Karpas-422 (cell line): ENCODE data around the gene DISC1. TPM values are rescaled to one million over a fixed set of nuclear protein-coding genes. Genes with fewer than 3 reads are reported as not detected.

Experiments used
- DNase-seq: peaks from one replicate; pipeline ENCODE4 v3.0.0-alpha.2; 2015
- H2AFZ ChIP-seq: fragments of 200-600 bp; sonication (generic); 2 replicates; pipeline ENCODE4 v1.6.1; 2014; ENCODE audit warnings: antibody characterized with exemption, low read length, mixed read lengths
- H3K27ac ChIP-seq: fragments of 200-600 bp; sonication (generic); 2 replicates; pipeline ENCODE4 v1.5.1; 2014; ENCODE audit warnings: mild to moderate bottlenecking, low read length, moderate library complexity
- H3K27me3 ChIP-seq: fragments of 200-600 bp; sonication (generic); 2 replicates; pipeline ENCODE4 v1.6.1; 2014; ENCODE audit warnings: low read length, mixed read lengths
- H3K36me3 ChIP-seq: fragments of 200-600 bp; sonication (generic); 2 replicates; pipeline ENCODE4 v1.6.1; 2014; ENCODE audit warnings: low read length, mixed read lengths; ENCODE audit not compliant: insufficient read depth
- H3K4me1 ChIP-seq: fragments of 200-600 bp; sonication (generic); 2 replicates; pipeline ENCODE4 v1.6.1; 2014; ENCODE audit warnings: mild to moderate bottlenecking, low read length, mixed read lengths
- H3K4me2 ChIP-seq: fragments of 200-600 bp; sonication (generic); 2 replicates; pipeline ENCODE4 v1.6.1; 2014; ENCODE audit warnings: low read length, low read depth, mild to moderate bottlenecking; ENCODE audit not compliant: poor library complexity, severe bottlenecking
- H3K4me3 ChIP-seq: fragments of 200-600 bp; sonication (generic); 2 replicates; pipeline ENCODE4 v1.5.1; 2014; ENCODE audit warnings: mild to moderate bottlenecking, antibody characterized with exemption, low read length, mixed read lengths
- H3K79me2 ChIP-seq: fragments of 200-600 bp; sonication (generic); 2 replicates; pipeline ENCODE4 v1.6.1; 2014; ENCODE audit warnings: mild to moderate bottlenecking, low read length, mixed read lengths
- H3K9ac ChIP-seq: fragments of 200-600 bp; sonication (generic); 2 replicates; pipeline ENCODE4 v1.6.0; 2014; ENCODE audit warnings: low read length
- H3K9me2 ChIP-seq: fragments of 200-600 bp; sonication (generic), shearing (Covaris generic); replicated peaks from 2 replicates; pipeline ENCODE4 v1.6.0; 2014; ENCODE audit warnings: mild to moderate bottlenecking, low read length, moderate library complexity; ENCODE audit not compliant: insufficient read depth
- H3K9me3 ChIP-seq: fragments of 300-700, 200-600 bp; sonication (generic); 2 replicates; pipeline ENCODE4 v1.6.1; 2014; ENCODE audit warnings: low read length, mixed read lengths
- H4K20me1 ChIP-seq: fragments of 200-600 bp; sonication (generic); 2 replicates; pipeline ENCODE4 v1.6.1; 2014; ENCODE audit warnings: mild to moderate bottlenecking, antibody characterized with exemption, low read length, low read depth; ENCODE audit not compliant: insufficient read depth
- total RNA-seq: library from RNA; depleted of rRNA; stranded (reverse); fragments of >200 nt; shearing (Covaris generic); gene quantifications from 2 replicates; pipeline ENCODE4 v1.2.3, GENCODE V29; 2014; ENCODE audit warnings: low replicate concordance

The DISC1 gene
- total RNA-seq, 1 experiment from 2014 or later = 6.4 TPM

DNA sequence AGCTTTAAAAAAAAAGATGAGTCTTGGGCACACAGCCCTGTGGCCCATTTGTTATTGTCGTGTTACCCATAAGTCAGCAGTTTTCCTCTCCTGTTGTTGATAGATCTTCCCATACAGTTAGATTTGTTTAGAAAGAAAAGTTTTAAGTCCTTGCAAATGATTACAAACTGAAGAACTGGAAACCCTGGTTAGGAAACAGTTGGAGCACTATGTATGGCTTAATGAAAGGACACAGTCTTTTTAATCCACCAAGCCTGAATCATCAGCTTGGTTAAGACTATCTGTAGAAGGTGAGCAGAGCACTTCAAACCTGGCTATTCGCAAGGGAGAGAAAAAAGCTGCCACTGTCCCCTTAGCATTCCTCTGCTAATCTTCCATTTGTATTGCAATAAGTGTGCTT lies 241.0 kb downstream of the DISC1 start:
- H3K4me3 ChIP-seq = no peak overlapping the region
- no peaks in the 10 kb centered on the region for H4K20me1 ChIP-seq
- no peak overlapping the region for H3K4me2 ChIP-seq
- H3K36me3 ChIP-seq = no peaks in the 10 kb centered on the region
- H3K9ac ChIP-seq = no peak overlapping the region
- no peak overlapping the region for H3K27ac ChIP-seq
- H3K4me1 ChIP-seq = peaks cover 4% of the 10 kb centered on the region; the same call in 1 of the 2 replicates
- H3K79me2 ChIP-seq = no peaks in the 10 kb centered on the region
- H3K9me2 ChIP-seq = no peaks in the 10 kb centered on the region
- H3K27me3 ChIP-seq = no peaks in the 10 kb centered on the region
- no peak overlapping the region for H2AFZ ChIP-seq
- no peak for DNase-seq
- no peaks in the 10 kb centered on the region for H3K9me3 ChIP-seq

DNA sequence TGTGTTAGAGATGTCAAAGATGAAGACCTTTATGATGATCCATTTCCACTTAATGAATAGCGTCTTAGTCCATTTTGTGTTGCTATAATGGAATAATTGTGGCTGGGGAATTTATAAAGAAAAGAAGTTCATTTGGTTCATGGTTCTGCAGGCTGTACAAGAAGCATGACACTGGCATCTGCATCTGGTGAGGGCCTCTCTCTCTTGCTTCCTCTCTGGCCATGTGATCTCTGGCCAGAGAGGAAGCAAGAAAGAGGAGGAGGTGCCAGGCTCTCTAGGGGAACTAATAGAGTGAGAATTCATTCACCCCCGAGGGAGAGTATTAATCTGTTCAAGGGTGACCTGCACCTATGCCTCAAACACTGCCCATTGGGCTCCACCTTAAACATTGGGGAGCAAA lies 242.8 kb downstream of the DISC1 start:
- H4K20me1 ChIP-seq = no peaks in the 10 kb centered on the region
- DNase-seq = peak; percentile 50
- no peak overlapping the region for H2AFZ ChIP-seq
- no peaks in the 10 kb centered on the region for H3K79me2 ChIP-seq
- H3K9ac ChIP-seq = no peak overlapping the region
- no peaks in the 10 kb centered on the region for H3K9me3 ChIP-seq
- H3K9me2 ChIP-seq = no peaks in the 10 kb centered on the region
- H3K4me1 ChIP-seq = peaks cover 4% of the 10 kb centered on the region; the same call in 1 of the 2 replicates
- H3K27me3 ChIP-seq = no peaks in the 10 kb centered on the region
- H3K36me3 ChIP-seq = no peaks in the 10 kb centered on the region
- H3K4me3 ChIP-seq = no peak overlapping the region
- H3K27ac ChIP-seq = no peak overlapping the region
- no peak overlapping the region for H3K4me2 ChIP-seq

DNA sequence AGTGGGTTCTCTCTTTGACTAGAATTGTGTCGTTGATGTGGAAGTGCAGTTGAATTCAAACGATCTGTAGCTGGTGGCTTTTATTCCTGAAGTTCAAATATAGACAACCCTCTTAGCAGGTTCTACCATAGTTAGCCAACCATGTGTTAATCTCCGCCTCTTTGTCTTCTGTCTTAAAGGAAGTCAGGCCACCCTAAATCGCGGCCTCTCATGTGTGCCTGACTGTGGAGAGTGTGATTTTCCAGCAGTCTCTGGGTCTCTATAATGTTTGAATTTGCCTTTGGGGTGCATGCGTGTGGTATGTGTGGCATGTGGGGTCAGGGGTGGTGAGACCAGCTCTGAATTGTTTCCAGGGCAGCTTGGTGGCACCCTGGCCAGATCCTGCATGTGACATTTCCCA lies 244.9 kb downstream of the DISC1 start:
- Histone ChIP-seq H3K9me3 (no peaks in the 10 kb centered on the region), H2AFZ (no peak overlapping the region), H3K4me3 (no peak overlapping the region), H3K79me2 (no peaks in the 10 kb centered on the region), H3K36me3 (no peaks in the 10 kb centered on the region; the same call in 1 of the 2 replicates), H4K20me1 (no peaks in the 10 kb centered on the region), H3K27me3 (no peaks in the 10 kb centered on the region), H3K4me1 (peaks cover 4% of the 10 kb centered on the region; the same call in 1 of the 2 replicates), H3K27ac (no peak overlapping the region), H3K4me2 (no peak overlapping the region), H3K9me2 (no peaks in the 10 kb centered on the region), H3K9ac (no peak overlapping the region)
- no peak for DNase-seq

DNA sequence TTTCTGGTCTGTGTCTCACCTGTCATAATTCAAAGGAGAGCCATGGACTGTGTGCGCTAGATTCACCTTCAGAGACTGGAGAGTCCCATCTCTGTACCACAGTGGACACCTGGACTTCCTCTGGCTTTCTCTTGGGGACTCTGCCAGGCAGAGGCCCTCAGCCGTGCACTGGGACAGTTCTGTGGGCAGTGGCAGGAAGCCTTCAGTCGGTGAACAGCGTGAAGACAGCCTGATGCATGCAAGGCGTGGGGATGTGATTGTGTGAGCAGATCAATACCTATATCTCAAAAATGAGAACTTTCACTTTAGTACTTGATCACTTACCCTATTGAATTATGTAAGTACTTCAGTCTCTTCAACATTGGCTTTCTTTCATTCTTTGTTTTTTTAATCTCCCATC lies 245.3 kb downstream of the DISC1 start:
- no peaks in the 10 kb centered on the region for H3K9me2 ChIP-seq
- no peaks in the 10 kb centered on the region for H3K79me2 ChIP-seq
- H3K27me3 ChIP-seq = no peaks in the 10 kb centered on the region
- no peak overlapping the region for H2AFZ ChIP-seq
- H3K4me3 ChIP-seq = no peak overlapping the region
- no peaks in the 10 kb centered on the region for H3K9me3 ChIP-seq
- no peak for DNase-seq
- no peak overlapping the region for H3K4me2 ChIP-seq
- H4K20me1 ChIP-seq = no peaks in the 10 kb centered on the region
- no peak overlapping the region for H3K9ac ChIP-seq
- no peaks in the 10 kb centered on the region; the same call in 1 of the 2 replicates for H3K36me3 ChIP-seq
- no peak overlapping the region for H3K27ac ChIP-seq
- H3K4me1 ChIP-seq = peaks cover 4% of the 10 kb centered on the region; the same call in 1 of the 2 replicates

- H3K9me2 ChIP-seq = no peaks in the 10 kb centered on the region
- H2AFZ ChIP-seq = no peak overlapping the region
These were observed 245.9 kb downstream of the DISC1 start for GRCh38 chr1:231872461-231872910.

DNA sequence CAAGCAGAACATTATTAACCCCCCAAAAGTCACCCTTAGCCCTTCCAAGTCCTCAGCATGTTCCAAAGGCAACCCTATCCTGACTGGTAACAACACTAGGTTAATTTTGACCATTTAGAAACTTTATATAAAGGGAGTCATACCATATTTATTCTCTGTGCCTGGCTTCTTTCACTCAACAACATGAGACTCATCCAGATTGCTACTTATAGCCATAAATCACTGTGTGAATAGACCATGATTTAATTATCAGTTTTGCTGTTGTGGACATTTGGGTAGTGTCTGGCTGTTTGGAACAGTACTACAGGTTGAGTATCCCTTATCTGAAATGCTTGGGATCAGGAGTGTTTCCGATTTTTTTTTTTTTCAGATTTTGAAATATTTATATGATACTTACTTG lies 252.1 kb downstream of the DISC1 start:
- no peak for DNase-seq
- peaks cover 10% of the 10 kb centered on the region for H3K4me1 ChIP-seq
- H3K4me2 ChIP-seq = no peak overlapping the region
- H3K9ac ChIP-seq = no peak overlapping the region
- no peak overlapping the region for H2AFZ ChIP-seq
- H3K4me3 ChIP-seq = no peak overlapping the region
- H3K27me3 ChIP-seq = no peaks in the 10 kb centered on the region
- H3K9me3 ChIP-seq = no peaks in the 10 kb centered on the region
- H3K79me2 ChIP-seq = no peaks in the 10 kb centered on the region
- H4K20me1 ChIP-seq = no peaks in the 10 kb centered on the region
- H3K36me3 ChIP-seq = no peaks in the 10 kb centered on the region; the same call in 1 of the 2 replicates
- no peak overlapping the region for H3K27ac ChIP-seq
- no peaks in the 10 kb centered on the region for H3K9me2 ChIP-seq

More at GRCh38 chr1:231872461-231872910, 245.9 kb downstream of the DISC1 start:
- H3K36me3 ChIP-seq = no peaks in the 10 kb centered on the region; the same call in 1 of the 2 replicates
- no peaks in the 10 kb centered on the region for H4K20me1 ChIP-seq
- H3K4me2 ChIP-seq = no peak overlapping the region
- H3K27ac ChIP-seq = no peak overlapping the region
- H3K4me1 ChIP-seq = peaks cover 4% of the 10 kb centered on the region; the same call in 1 of the 2 replicates
- no peaks in the 10 kb centered on the region for H3K79me2 ChIP-seq
- H3K4me3 ChIP-seq = no peak overlapping the region
- H3K9me3 ChIP-seq = no peaks in the 10 kb centered on the region
- no peaks in the 10 kb centered on the region for H3K27me3 ChIP-seq
- no peak overlapping the region for H3K9ac ChIP-seq
- DNase-seq = no peak

DNA sequence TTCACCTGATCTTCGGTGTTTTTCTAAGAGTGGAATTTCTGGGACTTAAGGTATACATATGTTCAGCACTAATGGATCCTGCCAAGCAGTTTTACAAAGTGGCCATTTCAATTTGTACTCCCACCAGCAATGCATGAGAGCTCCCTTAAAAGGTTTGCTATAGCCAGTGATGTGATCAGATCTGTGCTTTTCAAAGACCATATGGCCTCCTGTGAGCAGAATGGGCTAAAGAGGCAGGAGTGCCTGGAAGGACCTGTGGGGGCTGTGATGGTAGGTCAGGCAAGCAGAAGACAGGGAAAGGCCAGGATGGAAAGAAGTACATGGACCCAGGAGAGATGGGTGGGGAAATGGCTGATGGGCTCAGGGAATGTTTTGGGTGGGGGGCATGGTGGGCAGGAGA lies 252.7 kb downstream of the DISC1 start:
- Histone ChIP-seq H3K9me3 (no peaks in the 10 kb centered on the region), H3K27me3 (no peaks in the 10 kb centered on the region), H3K4me2 (no peak overlapping the region), H3K79me2 (no peaks in the 10 kb centered on the region), H3K9me2 (no peaks in the 10 kb centered on the region), H2AFZ (no peak overlapping the region), H3K4me1 (peaks cover 10% of the 10 kb centered on the region), H3K4me3 (no peak overlapping the region), H3K36me3 (no peaks in the 10 kb centered on the region; the same call in 1 of the 2 replicates), H3K9ac (no peak overlapping the region), H4K20me1 (no peaks in the 10 kb centered on the region), H3K27ac (no peak overlapping the region)
- DNase-seq = no peak

DNA sequence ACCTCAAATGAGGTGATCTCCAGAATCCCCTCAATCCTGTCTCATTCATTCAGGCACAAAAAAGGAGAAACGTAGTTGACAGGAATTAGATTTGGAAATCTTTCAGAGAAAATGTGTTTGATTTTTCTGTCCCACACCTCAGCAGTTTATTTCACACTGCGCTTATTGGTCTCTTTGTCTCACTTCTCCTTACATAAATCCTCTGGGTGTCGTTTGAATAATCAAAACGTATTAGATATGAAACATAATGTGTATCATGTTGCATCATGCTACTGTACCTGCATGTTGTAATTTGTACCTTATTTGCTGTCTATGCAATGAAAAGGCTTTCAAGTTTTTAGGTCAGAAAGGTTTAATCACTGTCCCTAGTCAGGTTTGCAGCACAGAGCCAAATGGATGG lies 255.7 kb downstream of the DISC1 start:
- no peaks in the 10 kb centered on the region for H3K27me3 ChIP-seq
- H3K4me3 ChIP-seq = no peak overlapping the region
- H3K4me1 ChIP-seq = peaks cover 10% of the 10 kb centered on the region
- H3K79me2 ChIP-seq = no peaks in the 10 kb centered on the region
- no peak for DNase-seq
- H3K9ac ChIP-seq = no peak overlapping the region
- no peak overlapping the region for H3K27ac ChIP-seq
- no peak overlapping the region for H3K4me2 ChIP-seq
- no peaks in the 10 kb centered on the region for H3K36me3 ChIP-seq
- H3K9me2 ChIP-seq = no peaks in the 10 kb centered on the region
- no peaks in the 10 kb centered on the region for H4K20me1 ChIP-seq
- H2AFZ ChIP-seq = no peak overlapping the region
- H3K9me3 ChIP-seq = no peaks in the 10 kb centered on the region
